GM19193 (cell line): Measurements from ENCODE around the gene APOC4.

Experiments
- POLR2A ChIP-seq: IDR thresholded peaks from 4 replicates; pipeline ENCODE4 v1.6.1; 2011; ENCODE audit not compliant: insufficient read depth, insufficient read length; ENCODE audit errors: extremely low read depth

APOC4 gene

GRCh38 chr19:44984005-44984404 lies 42.0 kb downstream of the APOC4 start:
- TF ChIP-seq POLR2A: no peak

DNA sequence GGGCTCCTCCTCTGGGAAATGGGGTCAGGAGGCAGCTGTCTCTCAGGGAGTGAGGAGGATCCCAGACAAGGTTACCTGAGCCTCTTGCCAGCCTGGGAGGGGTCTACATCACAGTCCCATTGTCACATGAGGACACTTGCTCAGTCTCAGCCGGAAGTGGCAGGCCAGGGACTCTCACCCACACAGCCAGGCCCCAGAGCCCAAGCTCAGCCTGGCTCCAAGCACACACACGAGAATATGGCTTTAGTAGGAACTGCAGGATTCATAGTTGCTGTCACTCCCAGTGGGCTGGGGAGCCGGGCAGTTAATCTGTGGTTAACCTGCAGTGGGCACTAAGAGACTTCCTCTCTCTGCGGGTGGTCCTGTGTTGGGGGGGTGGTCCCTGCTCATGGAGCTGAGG lies 43.4 kb downstream of the APOC4 start:
- no peak for TF ChIP-seq POLR2A

DNA sequence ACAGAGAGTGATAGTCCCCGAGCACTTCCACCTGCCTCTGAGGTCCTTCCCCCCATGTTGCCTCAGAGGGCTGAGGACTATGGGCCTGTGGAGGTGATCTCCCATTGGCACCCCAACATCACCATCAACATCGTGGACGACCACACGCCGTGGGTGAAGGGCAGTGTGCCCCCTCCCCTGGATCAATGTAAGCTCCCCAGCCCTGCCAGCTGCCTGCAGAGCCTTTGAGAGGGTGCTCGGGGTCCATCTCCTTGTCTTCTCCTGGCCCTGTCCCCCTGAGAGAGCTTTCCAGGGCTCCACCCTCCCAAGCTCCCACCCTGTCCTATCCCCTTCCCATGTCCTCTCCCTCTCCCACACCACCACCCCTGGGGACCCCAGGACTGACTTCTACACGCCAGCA lies 44.4 kb downstream of the APOC4 start:
- TF ChIP-seq POLR2A: no peak

DNA sequence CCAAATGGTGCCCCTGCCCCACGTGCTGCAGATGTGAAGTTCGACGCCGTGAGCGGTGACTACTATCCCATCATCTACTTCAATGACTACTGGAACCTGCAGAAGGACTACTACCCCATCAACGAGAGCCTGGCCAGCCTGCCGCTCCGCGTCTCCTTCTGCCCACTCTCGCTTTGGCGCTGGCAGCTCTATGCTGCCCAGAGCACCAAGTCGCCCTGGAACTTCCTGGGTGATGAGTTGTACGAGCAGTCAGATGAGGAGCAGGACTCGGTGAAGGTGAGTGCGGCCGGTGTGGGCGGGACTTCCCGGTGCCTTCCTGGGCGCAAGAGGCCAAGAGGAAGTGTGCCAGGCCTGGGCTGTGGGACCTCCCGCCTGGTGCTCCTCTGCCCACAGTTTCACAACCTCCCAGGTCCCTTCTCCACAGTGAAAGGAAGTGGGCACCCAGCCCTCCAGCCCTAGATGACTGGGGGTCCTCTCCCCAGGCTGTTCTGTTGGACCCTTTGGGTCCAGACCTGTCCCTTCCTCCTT lies 45.2 kb downstream of the APOC4 start:
- TF ChIP-seq POLR2A: no peak

DNA sequence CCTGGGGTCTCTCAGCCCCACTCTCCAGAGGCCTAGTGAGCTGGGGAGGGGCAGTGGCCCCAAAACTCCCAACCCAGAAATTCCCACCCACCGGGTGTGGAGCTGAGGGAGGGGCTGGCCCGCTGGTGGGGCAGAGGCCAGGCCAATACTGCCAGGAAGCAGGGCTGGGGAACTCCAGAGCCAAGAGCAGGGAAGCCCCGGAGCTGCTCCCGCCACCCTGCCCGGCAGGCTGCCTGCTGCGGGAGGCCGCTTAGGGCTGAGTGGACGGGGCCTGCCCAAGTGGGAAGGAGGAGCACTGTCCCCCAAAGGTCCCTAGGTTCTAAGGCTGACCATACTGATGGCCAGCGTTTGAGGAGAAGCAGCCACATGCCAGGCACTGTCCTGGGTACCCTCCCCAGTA lies 46.2 kb downstream of the APOC4 start:
- TF ChIP-seq POLR2A: no peak

DNA sequence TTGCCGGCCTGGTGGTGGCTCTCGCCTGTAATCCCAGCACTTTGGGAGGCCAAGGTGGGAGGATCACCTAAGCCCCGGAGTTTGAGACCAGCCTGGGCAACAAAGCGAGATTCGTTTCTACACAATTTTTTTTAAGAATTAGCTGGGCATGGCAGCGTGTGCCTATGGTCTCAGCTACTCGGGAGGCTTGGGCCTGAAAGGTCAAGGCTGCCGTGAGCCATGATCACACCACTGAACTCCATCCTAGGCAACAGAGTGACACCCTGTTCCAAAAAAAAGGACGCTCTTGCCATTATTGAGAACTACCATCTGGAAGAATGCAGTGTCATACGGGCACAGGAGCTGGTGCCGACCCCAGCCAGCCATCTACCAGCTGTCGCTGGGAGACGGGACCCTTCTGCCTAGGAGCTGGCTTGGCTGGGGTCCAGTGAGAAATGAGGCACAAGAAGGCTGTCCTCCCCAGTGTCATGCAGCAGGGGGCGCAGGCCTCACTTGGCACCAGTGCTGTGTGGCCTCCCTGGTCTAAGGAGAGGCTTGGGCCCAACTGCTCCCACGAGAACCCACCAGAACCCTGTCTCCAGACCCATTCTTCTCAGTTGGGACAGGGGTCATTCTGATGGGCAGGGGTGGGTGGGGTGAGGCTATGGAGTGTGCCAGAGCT lies 47.0 kb downstream of the APOC4 start:
- TF ChIP-seq POLR2A: no peak

- no peak for TF ChIP-seq POLR2A
These were observed 48.4 kb downstream of the APOC4 start for GRCh38 chr19:44990459-44990858.

- no peak for TF ChIP-seq POLR2A
These were observed 48.9 kb downstream of the APOC4 start for GRCh38 chr19:44990966-44991365.

- no peak for TF ChIP-seq POLR2A
These were observed 50.5 kb downstream of the APOC4 start for GRCh38 chr19:44992336-44993163.

DNA sequence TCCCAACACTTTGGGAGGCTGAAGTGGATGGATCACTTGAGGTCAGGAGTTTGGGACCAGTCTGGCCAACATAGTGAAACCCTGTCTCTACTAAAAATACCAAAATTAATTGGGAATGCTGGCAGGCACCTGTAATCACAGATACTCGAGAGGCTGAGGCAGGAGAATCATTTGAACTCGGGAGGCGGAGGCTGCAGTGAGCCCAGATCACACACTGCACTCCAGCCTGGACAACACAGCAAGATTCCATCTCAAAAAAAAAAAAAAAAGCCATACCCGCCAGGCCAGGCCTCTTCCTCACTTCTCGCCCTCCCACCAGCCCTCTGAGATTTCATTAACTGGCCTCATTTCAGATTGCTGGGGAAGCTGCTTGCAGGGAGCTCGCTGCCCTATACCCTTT lies 51.5 kb downstream of the APOC4 start:
- no peak for TF ChIP-seq POLR2A

DNA sequence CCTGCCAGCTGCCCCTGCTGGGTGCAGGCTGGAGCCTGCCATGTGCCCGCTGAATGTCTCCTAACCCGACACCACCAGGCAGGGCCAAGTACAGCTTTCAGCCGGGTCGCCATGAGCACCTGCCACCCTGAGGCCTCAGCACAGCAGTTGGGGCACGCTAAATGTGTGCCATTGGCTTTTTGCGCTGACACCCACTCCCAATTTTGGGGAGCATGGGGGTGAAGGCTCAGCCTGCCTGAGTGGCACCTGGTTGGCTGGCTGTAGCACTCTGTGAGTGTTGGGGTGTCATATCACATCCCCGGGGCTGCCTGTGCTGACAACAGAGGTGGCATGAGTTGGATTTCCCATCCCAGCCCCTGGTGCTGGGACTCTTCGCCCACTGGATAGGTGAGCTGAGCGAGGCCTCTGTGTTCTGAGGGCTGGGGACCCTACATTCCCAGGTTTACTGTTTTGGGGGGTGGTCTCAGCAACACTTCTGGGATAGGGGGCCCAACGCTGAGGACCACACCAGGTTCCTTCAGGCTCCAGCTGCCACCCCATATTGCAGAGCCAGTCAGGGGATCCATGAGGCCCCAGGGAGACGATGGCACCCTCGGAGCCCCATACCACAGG lies 52.0 kb downstream of the APOC4 start:
- no peak for TF ChIP-seq POLR2A
